ENCODE measurements around the gene HES6.

Gene HES6

DNA sequence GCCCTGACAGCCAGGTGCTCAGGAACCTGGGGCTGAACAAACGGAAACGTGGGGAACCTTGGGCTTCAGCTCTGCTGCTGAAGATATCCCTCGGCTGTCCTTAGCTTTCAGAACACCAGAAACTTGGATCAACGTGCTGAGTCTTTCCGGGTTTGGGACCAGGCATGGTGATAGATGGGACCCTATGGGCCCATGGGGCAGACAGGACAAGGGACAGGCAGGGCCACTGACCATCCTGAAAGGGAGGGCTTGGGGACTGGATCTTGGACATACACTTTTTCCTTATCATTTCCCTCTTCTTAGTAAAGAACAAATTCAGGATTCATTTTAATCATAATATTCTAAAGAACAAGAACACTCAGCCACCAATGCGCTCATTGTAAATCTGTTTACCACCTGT, 16.3 kb upstream of the HES6 start:
- no peak for DNase-seq (ENCODE audit: low spot score)
- no peak for TF ChIP-seq CTCF (IDR thresholded peaks at IDR 0.05; ENCODE audit: extremely low read depth, missing control alignments)

DNA sequence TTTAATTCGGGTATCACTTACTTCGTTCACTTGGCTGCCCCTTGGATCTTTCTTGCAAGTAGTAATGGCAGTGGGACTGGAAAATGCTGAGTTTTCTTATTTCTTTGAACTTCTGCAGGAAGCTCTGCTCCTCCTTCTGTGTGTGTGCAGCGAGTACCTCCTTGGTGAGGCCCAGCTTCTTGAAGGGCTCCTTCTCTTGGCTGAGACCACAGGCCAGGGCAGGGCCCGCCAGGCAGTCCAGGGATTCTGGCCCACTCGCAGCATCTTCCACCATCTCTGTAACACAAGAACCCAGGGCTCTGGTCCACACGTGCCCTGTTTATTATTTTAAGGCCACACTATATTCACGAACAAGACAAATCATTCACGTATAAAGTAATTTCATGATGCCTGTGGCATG, 15.8 kb upstream of the HES6 start:
- no peak for TF ChIP-seq CTCF (IDR thresholded peaks at IDR 0.05; ENCODE audit: extremely low read depth, missing control alignments)

DNA sequence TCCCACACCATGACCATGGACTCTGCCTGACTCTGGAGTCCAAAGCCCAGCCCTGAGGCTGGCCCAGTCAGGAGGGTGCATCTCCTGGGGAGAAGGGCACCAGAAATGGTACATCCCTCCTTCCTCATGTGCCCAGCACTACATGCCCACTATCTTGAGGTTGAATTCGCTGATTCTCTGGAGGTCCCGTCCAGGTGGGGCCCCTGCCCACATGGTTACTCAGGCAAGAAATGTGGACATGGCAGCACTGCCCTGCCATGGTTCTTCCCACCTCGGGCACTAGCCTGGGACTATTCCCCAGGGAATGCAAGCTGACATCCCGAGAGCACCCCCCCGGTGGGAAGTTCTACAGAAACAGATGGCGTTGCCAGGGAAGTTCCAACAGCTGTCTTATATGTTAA, 15.3 kb upstream of the HES6 start:
- TF ChIP-seq CTCF (IDR thresholded peaks at IDR 0.05; ENCODE audit: extremely low read depth, missing control alignments), result no peak
- DNase-seq (ENCODE audit: low spot score), result no peak

More for the DNA sequence above, 15.8 kb upstream of the HES6 start:
- DNase-seq (ENCODE audit: low spot score), result no peak

DNA sequence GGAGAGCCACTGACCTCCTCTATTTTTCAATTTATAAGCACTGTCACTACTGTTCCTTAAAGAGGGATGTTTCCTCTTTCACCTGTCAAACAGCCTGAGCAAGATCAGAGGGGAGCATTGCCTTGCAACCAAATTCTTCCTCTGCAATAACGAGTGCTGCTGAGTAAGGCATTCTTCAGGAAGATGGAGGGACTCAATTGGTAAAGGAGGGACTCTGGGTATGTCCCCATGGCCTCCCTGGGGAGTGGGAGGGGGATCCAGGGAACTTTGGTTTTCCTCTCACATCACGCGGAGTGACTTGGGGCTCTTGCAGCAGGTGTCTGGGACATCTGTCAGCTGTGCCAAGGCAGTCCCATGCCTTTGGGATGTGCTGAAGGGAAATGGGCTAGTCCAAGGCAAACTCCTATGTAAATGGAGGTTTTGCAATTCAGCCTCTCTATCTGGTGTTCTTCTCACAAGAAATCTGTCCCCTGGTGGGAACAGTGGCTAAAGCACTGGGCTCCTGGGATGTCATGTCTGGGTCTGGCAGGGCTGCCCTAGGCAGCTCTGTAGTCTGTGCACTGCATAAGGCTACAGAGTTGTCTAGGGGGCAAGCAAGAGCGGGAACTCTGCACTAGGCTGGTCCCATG, 14.4 kb upstream of the HES6 start:
- DNase-seq (ENCODE audit: low spot score), result no peak
- no peak for TF ChIP-seq CTCF (IDR thresholded peaks at IDR 0.05; ENCODE audit: extremely low read depth, missing control alignments)

DNA sequence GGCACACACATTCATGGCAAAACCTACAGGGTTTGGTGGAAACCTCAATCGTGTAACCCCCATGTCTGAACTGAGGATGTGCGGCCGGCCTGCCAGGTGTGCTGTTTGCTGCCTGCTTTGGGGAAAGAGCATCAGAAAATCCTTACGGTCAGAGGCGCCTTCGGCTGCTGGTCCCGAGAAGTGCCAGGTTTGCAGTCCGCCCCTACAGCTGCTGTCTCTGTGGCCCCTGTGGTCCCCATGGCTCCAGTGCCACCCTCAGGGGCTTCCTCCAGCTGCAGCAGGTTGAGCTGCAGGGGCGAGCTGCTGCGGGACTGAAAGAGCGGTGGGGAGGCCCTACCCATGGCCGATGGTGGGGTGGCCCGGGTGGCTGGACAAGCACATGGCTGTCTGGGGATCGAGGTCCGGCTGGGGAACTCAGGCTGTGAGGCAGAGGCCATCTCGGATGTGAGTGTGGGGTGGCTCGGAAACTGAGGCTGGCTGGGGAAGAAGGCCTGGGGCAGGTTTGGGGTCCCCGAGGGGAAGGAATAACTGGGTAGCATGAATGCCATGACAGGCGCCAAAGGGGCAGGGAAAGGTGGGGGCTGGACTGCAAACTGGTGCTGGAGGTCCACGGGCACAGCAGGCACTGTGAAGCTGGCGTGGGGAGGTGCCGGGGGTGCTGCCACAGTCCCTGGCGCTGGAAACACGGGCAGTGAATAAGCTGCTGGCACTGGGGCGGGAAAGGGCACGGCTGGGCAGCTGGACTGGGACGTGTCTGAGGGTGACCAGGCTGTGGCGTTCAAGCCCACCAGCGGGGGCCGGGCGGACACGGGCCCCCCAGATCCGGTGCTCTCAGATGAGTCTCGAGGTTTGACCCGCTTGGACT, 13.2 kb upstream of the HES6 start:
- DNase-seq (ENCODE audit: low spot score), result no peak

GRCh38 chr2:238251986-238252385, 12.1 kb upstream of the HES6 start:
- DNase-seq (ENCODE audit: low spot score), result no peak
- no peak for TF ChIP-seq CTCF (IDR thresholded peaks at IDR 0.05; ENCODE audit: extremely low read depth, missing control alignments)

More for the DNA sequence above, 13.2 kb upstream of the HES6 start:
- no peak for TF ChIP-seq CTCF (IDR thresholded peaks at IDR 0.05; ENCODE audit: extremely low read depth, missing control alignments)

GRCh38 chr2:238251331-238251730, 11.5 kb upstream of the HES6 start:
- no peak for DNase-seq (ENCODE audit: low spot score)
- TF ChIP-seq CTCF (IDR thresholded peaks at IDR 0.05; ENCODE audit: extremely low read depth, missing control alignments), result no peak

Measured in GM20000 (cell line).